Endothelial cell of umbilical vein (primary cell): ENCODE results near the gene CELF2. TPM values are rescaled to one million over a fixed set of nuclear protein-coding genes. Genes with fewer than 3 reads are reported as not detected.

Experiments
- BruUV-seq: library from RNA; stranded (reverse); fragments of 400-500 nt; replicated peaks from 2 replicates; lab custom pipeline; 2021; lab: Mats Ljungman, UMichigan
- CTCF ChIA-PET: fragments of 300-600, 350-600 bp; sonication (Branson Sonifier 250); formaldehyde crosslinking; loops from one replicate; lab custom pipeline; 2021; ENCODE audit warnings: antibody characterized with exemption, inconsistent platforms; lab: Charles Lee
- POLR2A ChIA-PET: fragments of 300-600, 350-600 bp; sonication (Branson Sonifier 250); formaldehyde crosslinking; loops from one replicate; lab custom pipeline; 2021; ENCODE audit warnings: antibody characterized with exemption, inconsistent platforms; lab: Charles Lee
- DNase-seq: peaks from one replicate; pipeline ENCODE4 v3.0.0-alpha.2; 2011; ENCODE audit warnings: low read depth, low spot score
- FAIRE-seq: peaks from 2 replicates; lab custom pipeline; 2011; peaks lifted over from hg19 to GRCh38; lab: Jason Lieb, UNC
- H2AFZ ChIP-seq: 2 replicates; pipeline ENCODE4 v1.6.0; 2012; ENCODE audit warnings: low read depth, low read length, control low read depth, inconsistent platforms
- H3K27ac ChIP-seq: 2 replicates; pipeline ENCODE4 v1.5.1; 2011; ENCODE audit warnings: low read depth, mild to moderate bottlenecking, control low read depth, low read length, moderate library complexity; ENCODE audit not compliant: insufficient read depth
- H3K27me3 ChIP-seq, 2 experiments: 2 replicates each; pipeline versions ENCODE4 v1.6.0 to v1.6.1; 2011; ENCODE audit warnings: low read length in 2 of 2, mixed read lengths in 1 of 2; ENCODE audit not compliant: control insufficient read depth in 2 of 2, insufficient read depth in 2 of 2
- H3K36me3 ChIP-seq, 2 experiments: 2 replicates in 1 of 2; 3 replicates in 1 of 2; pipeline ENCODE4 v1.5.1; 2011; ENCODE audit warnings: low read length in 2 of 2, mild to moderate bottlenecking in 1 of 2, moderate library complexity in 1 of 2; ENCODE audit not compliant: control insufficient read depth in 2 of 2, insufficient read depth in 2 of 2; ENCODE audit errors: extremely low read depth in 1 of 2
- H3K4me1 ChIP-seq: 3 replicates; pipeline ENCODE4 v1.5.1; 2011; ENCODE audit warnings: mild to moderate bottlenecking, low read length; ENCODE audit not compliant: control insufficient read depth, insufficient read depth; ENCODE audit errors: extremely low read depth
- H3K4me2 ChIP-seq: 2 replicates; pipeline ENCODE4 v1.6.1; 2011; ENCODE audit warnings: low read length, control low read depth, mixed read lengths; ENCODE audit not compliant: insufficient read depth
- H3K4me3 ChIP-seq, 3 experiments: fragments of 200-600 bp in 1 of 3; sonication (generic), shearing (Covaris generic) in 1 of 3; replicated peaks in 1 of 3; 2 replicates each; pipeline ENCODE4 v1.5.1; 2011 to 2016; ENCODE audit warnings: control low read depth in 3 of 3, low read length in 3 of 3, mild to moderate bottlenecking in 2 of 3, inconsistent platforms in 1 of 3, low read depth in 1 of 3, moderate library complexity in 1 of 3; ENCODE audit not compliant: insufficient read depth in 1 of 3
- H3K79me2 ChIP-seq: 2 replicates; pipeline ENCODE4 v1.6.0; 2012; ENCODE audit warnings: low read length, inconsistent platforms; ENCODE audit not compliant: control insufficient read depth, insufficient read depth
- H3K9ac ChIP-seq: replicated peaks from 2 replicates; pipeline ENCODE3; 2011; ENCODE audit warnings: low read length, control low read depth; ENCODE audit not compliant: insufficient read depth; ENCODE audit errors: extremely low read depth
- H3K9me1 ChIP-seq: replicated peaks from 3 replicates; pipeline ENCODE4 v1.6.0; 2011; ENCODE audit warnings: mild to moderate bottlenecking, low read length; ENCODE audit not compliant: control insufficient read depth, insufficient read depth; ENCODE audit errors: extremely low read depth
- H3K9me3 ChIP-seq: replicated peaks from 2 replicates; pipeline ENCODE4 v1.5.1; 2012; ENCODE audit warnings: low read length, inconsistent platforms; ENCODE audit not compliant: control insufficient read depth, insufficient read depth
- H4K20me1 ChIP-seq: replicated peaks from 2 replicates; pipeline ENCODE3; 2011; ENCODE audit warnings: mild to moderate bottlenecking, low read length; ENCODE audit not compliant: control insufficient read depth, insufficient read depth; ENCODE audit errors: extremely low read depth
- CTCF ChIP-seq, 2 donors: IDR thresholded peaks; 1 replicate in 1 of 2; 2 replicates in 1 of 2; pipeline ENCODE4 v1.5.1; 2011; ENCODE audit warnings: low read length in 2 of 2, mild to moderate bottlenecking in 2 of 2, moderate library complexity in 2 of 2, control low read depth in 1 of 2, inconsistent platforms in 1 of 2, low read depth in 1 of 2; ENCODE audit not compliant: insufficient read depth in 1 of 2; ENCODE audit errors: extremely low read depth in 1 of 2
- EZH2 ChIP-seq: IDR thresholded peaks from 2 replicates; pipeline ENCODE4 v1.6.1; 2012; ENCODE audit warnings: borderline replicate concordance, low read depth, mild to moderate bottlenecking, moderate library complexity, low read length, inconsistent platforms; ENCODE audit not compliant: severe bottlenecking
- FOS ChIP-seq: IDR thresholded peaks from 2 replicates; pipeline ENCODE4 v1.6.1; 2011; ENCODE audit warnings: mild to moderate bottlenecking, low read length, moderate library complexity, borderline replicate concordance; ENCODE audit not compliant: insufficient read depth
- GATA2 ChIP-seq: IDR thresholded peaks from 2 replicates; pipeline ENCODE4 v1.7.0; 2011; ENCODE audit warnings: low read depth, mild to moderate bottlenecking, moderate library complexity, mixed read lengths, low read length; ENCODE audit not compliant: insufficient read length, insufficient read depth
- JUN ChIP-seq: IDR thresholded peaks from 2 replicates; pipeline ENCODE4 v1.6.1; 2011; ENCODE audit warnings: borderline replicate concordance, low read depth; ENCODE audit not compliant: insufficient read length, insufficient read depth
- MAX ChIP-seq: IDR thresholded peaks from 2 replicates; pipeline ENCODE4 v1.6.1; 2011; ENCODE audit not compliant: insufficient read depth, insufficient read length
- MYC ChIP-seq: IDR thresholded peaks from one replicate; pipeline ENCODE4 v1.6.1; 2011; ENCODE audit warnings: mild to moderate bottlenecking, low read depth, low read length
- POLR2A ChIP-seq: IDR thresholded peaks from 2 replicates; pipeline ENCODE4 v1.6.1; 2012; ENCODE audit warnings: low read depth, mild to moderate bottlenecking, control low read depth, low read length
- POLR2AphosphoS5 ChIP-seq: IDR thresholded peaks from 2 replicates; pipeline ENCODE4 v1.6.1; 2012; ENCODE audit warnings: low read depth, mild to moderate bottlenecking, control low read depth, low read length, moderate library complexity; ENCODE audit not compliant: insufficient read depth
- dilution Hi-C: fragments of 300-500 bp; cut with MboI; formaldehyde crosslinking; loops from one replicate; pipeline ENCODE4 v1.15.0; 2019; ENCODE audit warnings: low sequenced_read_pairs; ENCODE audit not compliant: extremely low pct_ligation_motif_present
- intact Hi-C: fragments of 100-400 bp; cut with micrococcal nuclease; formaldehyde crosslinking; loops from one replicate; pipeline ENCODE4 v1.10.0; 2022
- polyA plus RNA-seq, 4 experiments: library from polyadenylated mRNA; depleted of rRNA in 3 of 4; stranded (reverse) in 3 of 4; unstranded in 1 of 4; fragments of >200 nt; gene quantifications; 2 replicates each; pipeline versions ENCODE4 v1.2.1 to v1.2.3, GENCODE V29; 2011 to 2012; ENCODE audit warnings: missing spikeins in 1 of 4
- total RNA-seq: library from RNA; stranded (reverse); gene quantifications from 2 replicates; pipeline ENCODE4 v1.2.3, GENCODE V29; 2021

Gene CELF2
- total and polyA plus RNA-seq, 2 donors (not counting 3 experiments of a cell fraction or from before 2014, with no cell fraction given): 21.6 to 42.6 TPM

- DNase-seq: no peak
- intact Hi-C loops (no loop called here), dilution Hi-C loops (no loop called here)
- FAIRE-seq: no peak
- no TSS peak for BruUV-seq
- Histone ChIP-seq H3K27ac (no peak overlapping the region), H2AFZ (no peak overlapping the region), H3K9me1 (no peaks in the 10 kb centered on the region), H3K27me3 (no peaks in the 10 kb centered on the region), H3K79me2 (no peaks in the 10 kb centered on the region), H3K4me3 (no peak overlapping the region), H3K4me1 (peaks cover 4% of the 10 kb centered on the region), H3K9me3 (no peaks in the 10 kb centered on the region), H3K9ac (no peak overlapping the region), H3K36me3 (no peaks in the 10 kb centered on the region), H4K20me1 (no peaks in the 10 kb centered on the region), H3K4me2 (no peak overlapping the region)
- ChIA-PET CTCF (no interaction called here), POLR2A (no interaction called here)
- TF ChIP-seq FOS: no peak
- TF ChIP-seq CTCF (IDR thresholded peaks at IDR 0.05; ENCODE audit: extremely low read depth in 1 of 2, insufficient read depth in 1 of 2, low read depth in 1 of 2, low read length in 2 of 2): no peak
- no peak for TF ChIP-seq POLR2A
- no peak for TF ChIP-seq MYC
- no peak for TF ChIP-seq EZH2
- no peak for TF ChIP-seq MAX
- no peak for TF ChIP-seq GATA2
- TF ChIP-seq POLR2AphosphoS5: no peak
- TF ChIP-seq JUN: no peak
Observed at GRCh38 chr10:11329062-11329673, 311.5 kb downstream of the CELF2 start.
